T-cell (primary cell): ENCODE results near the gene DNM3. TPM values are rescaled to one million over a fixed set of nuclear protein-coding genes. Genes with fewer than 3 reads are reported as not detected.

Experiments used
- ATAC-seq, 4 experiments: fragments of 200-7000 bp in 3 of 4; fragments of 150-1000 bp in 1 of 4; cut with Tn5 transposase; replicated peaks in 1 of 4; 1 replicate in 3 of 4; 2 replicates in 1 of 4; pipeline ENCODE4 v1.10.0; 2021; ENCODE audit warnings: moderate library complexity in 3 of 4, mild to moderate bottlenecking in 2 of 4, moderate number of reproducible peaks in 1 of 4
- CTCF ChIA-PET, 2 donors: fragments of 300-600 bp; sonication (Branson Sonifier 250); formaldehyde crosslinking; loops; one replicate each; lab custom pipeline; 2022; ENCODE audit warnings: antibody characterized with exemption in 2 of 2; lab: Charles Lee
- POLR2A ChIA-PET, 2 donors: fragments of 300-600 bp; sonication (Branson Sonifier 250); formaldehyde crosslinking; loops; one replicate each; lab custom pipeline; 2022; ENCODE audit warnings: antibody characterized with exemption in 2 of 2; lab: Charles Lee
- DNase-seq, 35 experiments: peaks; one replicate each; pipeline versions ENCODE4 v3.0.0 to v3.0.0-alpha.2; 2013 to 2023
- H3K27ac ChIP-seq: one replicate; pipeline ENCODE4 v1.5.1; 2013; ENCODE audit warnings: low read length
- H3K27me3 ChIP-seq, 2 experiments: replicated peaks in 1 of 2; 1 replicate in 1 of 2; 2 replicates in 1 of 2; pipeline versions ENCODE4 v1.6.1 to v1.7.0; 2013; ENCODE audit warnings: low read length in 1 of 2, mixed read lengths in 1 of 2; ENCODE audit not compliant: control insufficient read depth in 2 of 2, insufficient read depth in 2 of 2; ENCODE audit errors: extremely low read depth in 1 of 2
- H3K36me3 ChIP-seq, 2 donors: 1 replicate in 1 of 2; 2 replicates in 1 of 2; pipeline versions ENCODE4 v1.6.1 to v1.7.0; 2013; ENCODE audit warnings: low read length in 1 of 2; ENCODE audit not compliant: control insufficient read depth in 2 of 2, insufficient read depth in 1 of 2; ENCODE audit errors: extremely low read depth in 1 of 2
- H3K4me1 ChIP-seq, 2 experiments: 1 replicate in 1 of 2; 2 replicates in 1 of 2; pipeline versions ENCODE4 v1.6.1 to v1.7.0; 2013; ENCODE audit warnings: low read length in 2 of 2, mixed read lengths in 1 of 2; ENCODE audit not compliant: insufficient read depth in 2 of 2, control insufficient read depth in 1 of 2; ENCODE audit errors: extremely low read depth in 1 of 2
- H3K4me3 ChIP-seq, 2 donors: 1 replicate in 1 of 2; 2 replicates in 1 of 2; pipeline versions ENCODE4 v1.5.1 to v1.7.0; 2013; ENCODE audit warnings: mild to moderate bottlenecking in 2 of 2, low read length in 1 of 2, moderate library complexity in 1 of 2; ENCODE audit not compliant: control insufficient read depth in 1 of 2; ENCODE audit errors: extremely low read depth in 1 of 2
- H3K9me3 ChIP-seq: 2 replicates; pipeline ENCODE4 v1.7.0; 2013
- H3K27ac Mint-ChIP-seq, 2 donors: one replicate each; pipeline ENCODE4 v1.8.0; 2020 to 2021; ENCODE audit warnings: mild to moderate bottlenecking in 2 of 2, mixed read lengths in 2 of 2
- H3K27me3 Mint-ChIP-seq, 2 donors: one replicate each; pipeline ENCODE4 v1.8.0; 2021 to 2022; ENCODE audit warnings: mixed read lengths in 2 of 2
- H3K36me3 Mint-ChIP-seq: one replicate; pipeline ENCODE4 v1.8.0; 2021; ENCODE audit warnings: mixed read lengths
- H3K4me1 Mint-ChIP-seq, 3 donors: one replicate each; pipeline ENCODE4 v1.8.0; 2020 to 2022; ENCODE audit warnings: mixed read lengths in 3 of 3, mild to moderate bottlenecking in 1 of 3
- H3K4me3 Mint-ChIP-seq, 3 donors: one replicate each; pipeline ENCODE4 v1.8.0; 2020 to 2022; ENCODE audit warnings: mild to moderate bottlenecking in 3 of 3, mixed read lengths in 3 of 3, moderate library complexity in 3 of 3
- H3K9me3 Mint-ChIP-seq, 3 donors: one replicate each; pipeline ENCODE4 v1.8.0; 2020 to 2022; ENCODE audit warnings: mixed read lengths in 3 of 3
- WGBS: methylation state at CpG from one replicate; pipeline ENCODE4 v1.1.5; 2013; ENCODE audit warnings: missing lambda C conversion rate; ENCODE audit not compliant: insufficient coverage; 5-methylcytosine and 5-hydroxymethylcytosine counted together
- total RNA-seq, 35 experiments: library from RNA in 6 of 35; stranded (reverse) in 6 of 35; fragments of 120-200 nt in 1 of 35; gene quantifications; one replicate each; pipeline versions ENCODE4 v1.2.1 to v1.2.4 and lab custom pipeline; 2013 to 2026

The DNM3 gene
- total RNA-seq, 5 donors from 2014 or later (not counting 1 experiment from before 2014, with no cell fraction given), result 2.0 to 2.8 (median 2.4) TPM

- H3K9me3 ChIP-seq, result no peaks in the 10 kb centered on the region
- DNase-seq (no peak), ATAC-seq (no peak)
- H3K4me1 ChIP-seq, result no peaks in the 10 kb centered on the region
- Mint-ChIP-seq H3K9me3 (peaks cover 9 to 22% (median 21%) of the 10 kb centered on the region in 3 donors), H3K4me3 (no peak overlapping the region), H3K27me3 (no peaks in the 10 kb centered on the region), H3K4me1 (no peaks in the 10 kb centered on the region), H3K36me3 (peaks cover 24% of the 10 kb centered on the region), H3K27ac (no peak overlapping the region)
- ChIA-PET POLR2A (interaction anchor here in 1 of 2 donors (0.6 kb wide), 1 partner anchor 1282 kb away, joined by 4 read pairs; no protein-coding TSS in a partner anchor), CTCF (no interaction called here)
- H3K4me3 ChIP-seq, result no peak overlapping the region
- no peak overlapping the region for H3K27ac ChIP-seq
- H3K36me3 ChIP-seq, result peaks cover 0 to 3% of the 10 kb centered on the region in 2 donors
- 94% methylated on average over 9 of the region's 11 CpGs for WGBS
- H3K27me3 ChIP-seq, result no peaks in the 10 kb centered on the region
These were observed 12.5 kb upstream of the DNM3 start for GRCh38 chr1:171828794-171829193.

- no peak overlapping the region for H3K27ac Mint-ChIP-seq
- Histone ChIP-seq H3K4me1 (no peaks in the 10 kb centered on the region), H3K27me3 (no peaks in the 10 kb centered on the region), H3K36me3 (no peaks in the 10 kb centered on the region), H3K27ac (no peak overlapping the region), H3K4me3 (no peak overlapping the region), H3K9me3 (no peaks in the 10 kb centered on the region)
- ChIA-PET POLR2A (interaction anchor here (0.6 to 0.7 kb wide), 2 partner anchors 337 to 1119 kb away, joined by 4 to 5 read pairs; no protein-coding TSS in a partner anchor), CTCF (no interaction called here)
- ATAC-seq (no peak), DNase-seq (no peak)
- no peaks in the 10 kb centered on the region for H3K9me3 Mint-ChIP-seq
- H3K4me1 Mint-ChIP-seq, result no peaks in the 10 kb centered on the region
- no peaks in the 10 kb centered on the region for H3K36me3 Mint-ChIP-seq
- WGBS, result no CpG with 5 or more reads among the region's 4 CpGs
- no peaks in the 10 kb centered on the region for H3K27me3 Mint-ChIP-seq
- no peak overlapping the region for H3K4me3 Mint-ChIP-seq
These were observed 8.0 kb upstream of the DNM3 start for GRCh38 chr1:171833091-171833825.

DNA sequence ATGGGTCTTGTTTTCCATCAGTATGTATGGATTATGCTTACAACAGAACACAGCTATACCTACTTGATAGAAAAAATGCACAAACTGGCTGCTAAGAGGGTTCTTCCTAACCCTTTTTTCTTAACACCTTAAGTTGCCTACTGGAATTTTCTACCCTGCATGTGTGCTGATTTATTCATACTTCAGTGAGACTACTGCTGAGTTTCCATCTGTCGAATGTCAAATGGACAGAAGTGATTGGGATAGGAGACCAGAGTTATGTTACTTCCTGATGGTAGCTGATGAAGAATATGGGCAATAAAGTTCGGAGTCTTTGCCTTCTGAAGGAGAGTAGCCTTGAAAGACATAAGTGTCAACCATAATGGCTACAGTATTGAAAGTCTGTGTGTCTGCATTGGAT lies 6.5 kb upstream of the DNM3 start:
- H3K9me3 Mint-ChIP-seq, result no peaks in the 10 kb centered on the region

GRCh38 chr1:171835891-171836290 lies 5.4 kb upstream of the DNM3 start:
- DNase-seq, result no peak
- ATAC-seq, result no peak
- POLR2A ChIA-PET, result no interaction called here
- H3K36me3 ChIP-seq, result no peaks in the 10 kb centered on the region
- no peaks in the 10 kb centered on the region for H3K36me3 Mint-ChIP-seq
- H3K27me3 Mint-ChIP-seq, result peaks cover 0 to 3% of the 10 kb centered on the region in 2 donors
- no peak overlapping the region for H3K4me3 Mint-ChIP-seq
- no peaks in the 10 kb centered on the region for H3K27me3 ChIP-seq
- H3K27ac Mint-ChIP-seq, result no peak overlapping the region
- H3K4me1 Mint-ChIP-seq, result peaks cover 6 to 7% (median 7%) of the 10 kb centered on the region in 3 donors
- H3K27ac ChIP-seq, result no peak overlapping the region
- H3K4me3 ChIP-seq, result no peak overlapping the region
- no peaks in the 10 kb centered on the region for H3K9me3 ChIP-seq
- peaks cover 0 to 2% of the 10 kb centered on the region in 2 experiments for H3K4me1 ChIP-seq
- no peaks in the 10 kb centered on the region for H3K9me3 Mint-ChIP-seq
- CTCF ChIA-PET, result interaction anchor here in 1 of 2 donors (0.6 kb wide), 1 partner anchor 33 kb away, joined by 3 read pairs; no protein-coding TSS in a partner anchor

More for the DNA sequence above, 6.5 kb upstream of the DNM3 start:
- ATAC-seq (no peak), DNase-seq (no peak)
- no peak overlapping the region for H3K4me3 ChIP-seq
- no peak overlapping the region for H3K27ac ChIP-seq
- no peaks in the 10 kb centered on the region for H3K9me3 ChIP-seq
- Mint-ChIP-seq H3K4me1 (no peaks in the 10 kb centered on the region), H3K36me3 (no peaks in the 10 kb centered on the region), H3K27ac (no peak overlapping the region), H3K4me3 (no peak overlapping the region), H3K27me3 (no peaks in the 10 kb centered on the region)
- H3K36me3 ChIP-seq, result no peaks in the 10 kb centered on the region
- no peaks in the 10 kb centered on the region for H3K4me1 ChIP-seq
- WGBS, result 100% methylated on average over 1 of the region's 2 CpGs
- ChIA-PET POLR2A (no interaction called here), CTCF (no interaction called here)
- H3K27me3 ChIP-seq, result no peaks in the 10 kb centered on the region

DNA sequence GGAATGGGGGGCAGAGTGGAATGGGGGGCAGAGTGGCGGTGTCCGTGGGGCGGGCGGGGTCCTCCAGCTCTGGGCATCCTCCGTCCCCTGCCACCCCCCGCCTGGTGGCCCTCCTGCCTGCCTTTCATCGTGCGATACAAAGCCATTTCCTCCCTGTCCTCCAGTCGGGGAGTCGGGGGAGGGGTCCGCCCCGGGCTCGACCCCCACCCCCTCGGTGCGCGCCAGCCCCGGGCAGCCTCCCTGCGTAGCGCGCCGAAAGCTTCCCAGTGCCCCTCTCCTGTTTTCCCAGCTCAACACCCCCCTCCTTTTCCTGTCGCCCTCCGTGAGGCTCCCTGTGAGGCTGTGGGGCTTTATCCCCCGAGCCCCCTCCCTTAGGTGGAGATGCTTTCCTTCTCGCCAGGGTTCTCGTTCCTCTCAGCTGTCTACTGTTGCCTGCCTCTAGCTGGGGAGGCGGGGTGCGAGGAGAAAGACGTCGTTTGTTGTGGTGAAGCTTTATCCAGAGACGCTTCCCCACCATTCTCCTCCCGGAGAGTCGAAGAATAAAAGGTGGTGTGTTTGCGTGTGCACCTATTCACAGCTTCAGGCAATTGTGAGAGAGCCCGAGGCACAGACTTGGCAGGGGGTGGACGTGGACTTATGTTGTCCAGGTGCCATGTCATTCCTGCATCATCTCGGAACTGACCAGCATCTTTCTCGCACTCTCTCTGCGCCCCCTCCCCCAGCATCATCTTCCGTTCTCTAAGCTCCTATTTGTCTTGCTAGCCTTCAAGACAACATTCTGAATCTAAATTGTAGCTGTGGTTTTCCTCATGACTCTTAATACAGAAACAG lies 848 bp downstream of the DNM3 start:
- WGBS, result 2% methylated on average over 15 of the region's 40 CpGs
- peak overlapping the region; percentile 80 to 93 (median 86) for H3K4me3 Mint-ChIP-seq
- Histone ChIP-seq H3K4me1 (peaks cover 3 to 17% of the 10 kb centered on the region in 2 experiments), H3K4me3 (peak overlapping the region; percentile 85), H3K9me3 (no peaks in the 10 kb centered on the region), H3K36me3 (no peaks in the 10 kb centered on the region), H3K27me3 (peaks cover 0 to 10% of the 10 kb centered on the region in 2 experiments), H3K27ac (no peak overlapping the region)
- H3K36me3 Mint-ChIP-seq, result no peaks in the 10 kb centered on the region
- peaks cover 14 to 20% (median 19%) of the 10 kb centered on the region in 3 donors for H3K4me1 Mint-ChIP-seq
- ATAC-seq, result peak; percentile 2 to 24 (median 7)
- ChIA-PET CTCF (interaction anchor here (0.6 to 0.7 kb wide), 4 partner anchors 42 to 144 kb away, joined by 3 to 4 read pairs (median 4); partner anchors contain the start of gene VAMP4 (in 1 of the 2)), POLR2A (interaction anchor here (0.6 to 0.7 kb wide), 3 partner anchors 39 to 107 kb away, joined by 3 to 5 read pairs (median 4); partner anchors contain the start of gene VAMP4 (in 1 of the 2))
- H3K9me3 Mint-ChIP-seq, result no peaks in the 10 kb centered on the region
- H3K27me3 Mint-ChIP-seq, result peaks cover 7 to 30% of the 10 kb centered on the region in 2 donors
- DNase-seq, result peak in 15 of 35 experiments; percentile 0 to 33 (median 9)
- peak overlapping the region; percentile 17 to 74 for H3K27ac Mint-ChIP-seq

- Mint-ChIP-seq H3K27ac (no peak overlapping the region), H3K9me3 (no peaks in the 10 kb centered on the region), H3K4me1 (peaks cover 14 to 20% (median 19%) of the 10 kb centered on the region in 3 donors), H3K4me3 (no peak overlapping the region), H3K36me3 (no peaks in the 10 kb centered on the region), H3K27me3 (peaks cover 7 to 30% of the 10 kb centered on the region in 2 donors)
- 86% methylated on average over 1 of the region's 2 CpGs for WGBS
- Histone ChIP-seq H3K36me3 (no peaks in the 10 kb centered on the region), H3K27ac (no peak overlapping the region), H3K4me1 (peaks cover 3 to 17% of the 10 kb centered on the region in 2 experiments), H3K27me3 (peaks cover 0 to 10% of the 10 kb centered on the region in 2 experiments), H3K9me3 (no peaks in the 10 kb centered on the region), H3K4me3 (no peak overlapping the region)
- CTCF ChIA-PET, result interaction anchor here in 1 of 2 donors (1.0 kb wide), 1 partner anchor 44 kb away, joined by 4 read pairs; no protein-coding TSS in a partner anchor
- ATAC-seq (no peak), DNase-seq (no peak)
- POLR2A ChIA-PET, result no interaction called here
These were observed 3.1 kb downstream of the DNM3 start for GRCh38 chr1:171844381-171844780.
